ENCODE results near the gene FSTL5. TPM values are rescaled to one million over a fixed set of nuclear protein-coding genes. Genes with fewer than 3 reads are reported as not detected.

Gene FSTL5
- total and polyA plus RNA-seq, 10 of the 15 experiments (the other 5 are each of a cell fraction or from before 2014, with no cell fraction given), result 0.04 to 2.4 (median 0.08) TPM; not detected in 4

- H3K4me3 ChIP-seq, result no peak overlapping the region
- TF ChIP-seq TCF12 (IDR thresholded peaks at IDR 0.05; ENCODE audit: low read depth, low read length), result no peak
- no peak for TF ChIP-seq BRCA1 (IDR thresholded peaks at IDR 0.05; ENCODE audit: low read depth, low read length)
- TF ChIP-seq ASH2L (IDR thresholded peaks at IDR 0.05; ENCODE audit: borderline replicate concordance, low read depth), result no peak
- no peak for TF ChIP-seq IKZF1 (conservative IDR thresholded peaks at IDR 0.05)
- TF ChIP-seq NFYA (IDR thresholded peaks at IDR 0.05; ENCODE audit: borderline replicate concordance, low read depth, low read length), result no peak
- no peak for TF ChIP-seq CBX3 (IDR thresholded peaks at IDR 0.05; ENCODE audit: borderline replicate concordance, low read depth)
- no peak for TF ChIP-seq FOS (IDR thresholded peaks at IDR 0.05; ENCODE audit: borderline replicate concordance, extremely low read depth, insufficient read length)
- no peak overlapping the region for H2AFZ ChIP-seq (ENCODE audit: control insufficient read depth, low read depth, low read length)
- DNase-seq (ENCODE audit: low read depth, low spot score) (no peak), ATAC-seq (peak; percentile 68), FAIRE-seq (no peak)
- in situ Hi-C loops (cut with MboI) (no loop called here), intact Hi-C loops (cut with micrococcal nuclease; ENCODE audit: unreplicated experiment) (no loop called here)
- H3K4me2 ChIP-seq (ENCODE audit: control insufficient read depth, insufficient read depth), result no peak overlapping the region
- ChIA-PET SMC1A (ENCODE audit: uncharacterized antibody, unreplicated experiment) (interaction anchor here (1.0 to 1.9 kb wide), 5 partner anchors 10 to 37 kb away, joined by 3 to 7 read pairs (median 6); no protein-coding TSS in a partner anchor), CTCF (no interaction called here), POLR2A (no interaction called here), RAD21 (ENCODE audit: unreplicated experiment) (no interaction called here)
- H3K9me3 ChIP-seq (replicated peaks; ENCODE audit: control insufficient read depth, insufficient read depth, low read length), result no peaks in the 10 kb centered on the region
- no peak overlapping the region for H3K9ac ChIP-seq (ENCODE audit: control insufficient read depth, insufficient read depth, low read length)
- H3K27me3 ChIP-seq (replicated peaks in 1 of 2; ENCODE audit: control insufficient read depth in 2 of 2, insufficient read depth in 2 of 2, low read length in 1 of 2), result no peaks in the 10 kb centered on the region
- no peak overlapping the region for H3K27ac ChIP-seq (ENCODE audit: control insufficient read depth, insufficient read depth)
- no peaks in the 10 kb centered on the region for H3K4me1 ChIP-seq (ENCODE audit: control insufficient read depth, insufficient read depth, low read length)
- H3K79me2 ChIP-seq (ENCODE audit: control insufficient read depth, insufficient read depth, low read length), result no peaks in the 10 kb centered on the region
- H4K20me1 ChIP-seq (ENCODE audit: control insufficient read depth, insufficient read depth), result no peaks in the 10 kb centered on the region
- 4% methylated on average over 3 of the region's 3 CpGs for WGBS (ENCODE audit: insufficient coverage, insufficient replicate concordance, low lambda C conversion rate, missing lambda C conversion rate)
- BruUV-seq (replicated peaks), result no TSS peak
- no peaks in the 10 kb centered on the region for H3K36me3 ChIP-seq (ENCODE audit: control insufficient read depth in 2 of 2, insufficient read depth in 2 of 2, low read length in 1 of 2)
These were observed 244.2 kb downstream of the FSTL5 start for GRCh38 chr4:161919442-161920220.

- ChIA-PET RAD21 (ENCODE audit: unreplicated experiment) (no interaction called here), POLR2A (no interaction called here)
- no peak for ATAC-seq
These were observed 247.8 kb downstream of the FSTL5 start for GRCh38 chr4:161916035-161916434.

More at GRCh38 chr4:161916035-161916434, 247.8 kb downstream of the FSTL5 start:
- no peak overlapping the region for H2AFZ ChIP-seq (ENCODE audit: control insufficient read depth, low read depth, low read length)
- no peaks in the 10 kb centered on the region for H3K9me3 ChIP-seq (replicated peaks; ENCODE audit: control insufficient read depth, insufficient read depth, low read length)
- BruUV-seq (replicated peaks), result no TSS peak
- intact Hi-C loops (cut with micrococcal nuclease; ENCODE audit: unreplicated experiment), result no loop called here
- no peak overlapping the region for H3K9ac ChIP-seq (ENCODE audit: control insufficient read depth, insufficient read depth, low read length)
- TF ChIP-seq USF2 (IDR thresholded peaks at IDR 0.05; ENCODE audit: borderline replicate concordance, low read depth, low read length), result no peak
- 7% methylated on average over 1 of the region's 1 CpG for WGBS (ENCODE audit: insufficient coverage, insufficient replicate concordance, low lambda C conversion rate, missing lambda C conversion rate)
- no peak overlapping the region for H3K4me3 ChIP-seq
- no peaks in the 10 kb centered on the region for H3K79me2 ChIP-seq (ENCODE audit: control insufficient read depth, insufficient read depth, low read length)
- H3K27me3 ChIP-seq (replicated peaks in 1 of 2; ENCODE audit: control insufficient read depth in 2 of 2, insufficient read depth in 2 of 2, low read length in 1 of 2), result no peaks in the 10 kb centered on the region
- no peaks in the 10 kb centered on the region for H3K36me3 ChIP-seq (ENCODE audit: control insufficient read depth in 2 of 2, insufficient read depth in 2 of 2, low read length in 1 of 2)
- CTCF ChIA-PET, result no interaction called here
- H3K27ac ChIP-seq (ENCODE audit: control insufficient read depth, insufficient read depth), result no peak overlapping the region
- H3K4me1 ChIP-seq (ENCODE audit: control insufficient read depth, insufficient read depth, low read length), result no peaks in the 10 kb centered on the region
- in situ Hi-C loops (cut with MboI), result no loop called here
- SMC1A ChIA-PET (ENCODE audit: uncharacterized antibody, unreplicated experiment), result no interaction called here
- no peaks in the 10 kb centered on the region for H4K20me1 ChIP-seq (ENCODE audit: control insufficient read depth, insufficient read depth)
- no peak overlapping the region for H3K4me2 ChIP-seq (ENCODE audit: control insufficient read depth, insufficient read depth)
- FAIRE-seq (no peak), DNase-seq (ENCODE audit: low read depth, low spot score) (no peak)

All from GM12878 (cell line).